Measurements from ENCODE around the gene SIAE. TPM values are rescaled to one million over a fixed set of nuclear protein-coding genes. Genes with fewer than 3 reads are reported as not detected.

Gene SIAE
- total RNA-seq, 2 experiments from 2014 or later, result 6.5 to 7.5 TPM

DNA sequence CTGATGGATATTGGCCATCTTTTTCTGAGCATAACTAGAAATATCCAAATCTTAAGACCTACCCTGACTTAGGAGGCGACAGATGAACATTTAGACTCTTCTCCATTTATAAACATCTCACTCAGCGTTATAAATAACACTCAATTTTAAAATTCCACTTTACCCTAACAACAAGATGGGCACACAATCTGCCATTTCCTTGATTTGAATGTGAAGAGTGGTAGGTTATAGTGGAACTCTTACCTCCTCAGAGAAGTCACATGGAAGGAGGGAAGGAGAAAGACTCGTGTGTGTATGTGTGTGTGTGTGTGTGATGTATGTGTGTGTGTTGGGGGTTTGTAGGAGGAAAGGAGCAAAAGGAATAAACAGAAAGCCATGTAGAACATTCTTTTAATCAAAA, 15.0 kb downstream of the SIAE start:
- Mint-ChIP-seq H3K27me3 (no peaks in the 10 kb centered on the region), H3K36me3 (ENCODE audit: low read depth) (no peaks in the 10 kb centered on the region), H3K4me3 (no peak overlapping the region), H3K9me3 (no peaks in the 10 kb centered on the region), H3K4me1 (no peaks in the 10 kb centered on the region), H3K27ac (no peak overlapping the region)
- ChIA-PET POLR2A (no interaction called here), CTCF (interaction anchor here (1.1 kb wide), 1 partner anchor 18 kb away, joined by 3 read pairs; no protein-coding TSS in a partner anchor)
- no peak for DNase-seq

DNA sequence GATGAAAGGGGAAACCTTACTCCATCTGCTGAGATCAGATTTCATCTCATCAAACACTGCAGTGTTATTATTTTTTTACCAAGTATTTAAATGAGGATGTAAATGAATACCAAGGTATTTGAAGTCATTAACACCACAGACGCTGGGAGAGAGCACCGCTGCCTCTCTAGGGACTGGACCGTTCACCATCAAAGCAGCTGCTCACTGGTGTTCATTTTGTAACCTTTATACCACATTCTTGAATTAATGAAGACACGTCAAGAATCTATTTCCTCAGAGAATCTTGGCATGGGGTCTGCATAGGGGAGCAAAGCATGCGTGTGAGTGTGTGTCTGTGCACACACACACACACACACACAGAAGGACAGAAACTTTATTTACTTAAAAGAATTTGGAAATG, 15.6 kb downstream of the SIAE start:
- Mint-ChIP-seq H3K9me3 (no peaks in the 10 kb centered on the region), H3K27me3 (no peaks in the 10 kb centered on the region), H3K4me1 (no peaks in the 10 kb centered on the region), H3K36me3 (ENCODE audit: low read depth) (peaks cover 2% of the 10 kb centered on the region), H3K27ac (no peak overlapping the region), H3K4me3 (no peak overlapping the region)
- ChIA-PET POLR2A (no interaction called here), CTCF (no interaction called here)
- DNase-seq, result no peak

DNA sequence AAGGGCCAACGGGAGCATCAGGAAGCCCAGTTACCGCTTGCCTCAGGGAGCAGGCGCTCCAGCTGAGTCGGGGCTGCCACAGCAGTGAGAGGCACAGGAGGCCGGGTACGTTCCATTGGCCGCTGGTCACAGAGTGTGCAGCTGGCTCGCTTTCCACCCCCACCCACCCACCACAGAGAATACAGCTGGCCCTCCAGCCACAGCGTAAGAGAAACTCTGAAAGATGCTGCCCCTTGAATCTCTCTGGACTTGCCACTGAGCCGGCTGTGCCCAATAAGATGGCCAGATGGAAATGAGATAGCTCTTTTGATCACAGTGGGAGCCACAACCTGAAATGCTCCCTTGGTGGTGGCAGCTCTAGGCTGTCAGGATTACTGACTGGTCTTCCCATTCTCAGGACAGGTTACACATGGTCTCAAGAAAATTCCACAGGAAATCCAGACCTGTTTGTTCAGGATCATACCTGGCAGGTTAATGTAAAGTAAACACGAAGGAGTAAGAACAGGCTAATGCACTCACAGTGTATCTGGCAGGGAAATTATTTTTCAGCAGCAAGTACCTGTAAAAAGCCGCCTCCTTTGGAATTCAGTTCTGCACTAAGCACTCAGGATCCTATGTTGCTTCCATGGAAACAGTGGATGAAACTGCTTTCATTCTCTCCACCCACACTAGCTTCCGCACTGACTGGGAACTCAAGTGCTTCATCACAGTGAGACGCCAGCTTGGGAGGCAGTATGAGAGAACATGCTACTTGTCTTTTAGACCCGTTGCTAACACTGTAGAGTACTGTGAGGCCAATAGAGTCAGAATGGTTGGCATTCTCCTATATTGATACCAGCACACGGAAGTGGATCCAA, 16.5 kb downstream of the SIAE start:
- no peak for DNase-seq

DNA sequence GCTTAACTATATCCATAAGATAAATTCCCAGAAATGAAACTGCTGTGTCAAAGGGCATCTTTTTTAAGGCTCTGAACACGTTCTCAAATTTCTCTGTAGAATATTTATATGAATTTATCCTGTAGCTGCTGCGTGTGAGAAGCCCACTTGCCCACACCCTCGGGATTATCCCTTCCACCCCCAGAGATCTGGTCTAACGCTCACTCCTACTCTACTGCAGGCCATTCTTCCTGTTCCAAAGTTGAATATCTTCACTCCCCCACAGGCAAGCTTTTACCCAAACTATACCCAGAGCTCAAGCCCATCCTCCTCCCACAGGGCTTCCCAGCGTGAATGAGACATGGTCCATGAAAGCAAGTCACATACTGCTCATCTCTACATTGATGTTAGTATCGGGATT, 24.9 kb downstream of the SIAE start:
- DNase-seq, result no peak
- H3K4me3 Mint-ChIP-seq, result no peak overlapping the region
- ChIA-PET CTCF (interaction anchor here (0.6 to 1.6 kb wide), 2 partner anchors 23 to 131 kb away, joined by 4 read pairs; no protein-coding TSS in a partner anchor), POLR2A (no interaction called here)
- peaks cover 2% of the 10 kb centered on the region for H3K36me3 Mint-ChIP-seq (ENCODE audit: low read depth)
- H3K27ac Mint-ChIP-seq, result no peak overlapping the region
- H3K4me1 Mint-ChIP-seq, result no peaks in the 10 kb centered on the region
- H3K27me3 Mint-ChIP-seq, result no peaks in the 10 kb centered on the region
- H3K9me3 Mint-ChIP-seq, result no peaks in the 10 kb centered on the region

More for the DNA sequence above, 16.5 kb downstream of the SIAE start:
- no peaks in the 10 kb centered on the region for H3K27me3 Mint-ChIP-seq
- no peaks in the 10 kb centered on the region for H3K9me3 Mint-ChIP-seq
- ChIA-PET CTCF (interaction anchor here (1.3 kb wide), 1 partner anchor 179 kb away, joined by 3 read pairs; no protein-coding TSS in a partner anchor), POLR2A (interaction anchor here (0.6 kb wide), 1 partner anchor 34 kb away, joined by 3 read pairs; no protein-coding TSS in a partner anchor)
- H3K4me1 Mint-ChIP-seq, result no peaks in the 10 kb centered on the region
- no peak overlapping the region for H3K4me3 Mint-ChIP-seq
- H3K36me3 Mint-ChIP-seq (ENCODE audit: low read depth), result peaks cover 2% of the 10 kb centered on the region
- H3K27ac Mint-ChIP-seq, result no peak overlapping the region

DNA sequence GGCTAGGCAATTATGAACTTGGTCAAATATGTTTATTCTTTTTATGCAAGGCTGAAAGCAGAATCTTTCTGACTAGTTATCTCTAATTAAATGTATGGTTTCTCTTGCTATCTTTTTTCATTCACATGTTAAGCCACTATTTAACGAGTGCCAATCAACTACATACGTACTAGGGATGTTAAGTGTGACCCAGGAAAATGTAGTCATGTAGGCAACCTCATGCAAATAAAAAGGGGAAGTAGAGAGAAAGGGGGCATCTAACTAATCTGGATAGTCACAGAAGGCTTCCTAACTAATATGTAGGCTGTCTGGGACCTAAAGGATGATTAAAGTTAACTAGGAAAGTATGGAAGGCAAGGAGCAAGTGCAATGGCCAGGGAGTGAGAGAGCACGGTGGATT, 27.4 kb downstream of the SIAE start:
- Mint-ChIP-seq H3K27me3 (no peaks in the 10 kb centered on the region), H3K27ac (no peak overlapping the region), H3K4me3 (no peak overlapping the region), H3K4me1 (no peaks in the 10 kb centered on the region), H3K36me3 (ENCODE audit: low read depth) (no peaks in the 10 kb centered on the region), H3K9me3 (no peaks in the 10 kb centered on the region)
- DNase-seq, result no peak
- ChIA-PET POLR2A (no interaction called here), CTCF (no interaction called here)

DNA sequence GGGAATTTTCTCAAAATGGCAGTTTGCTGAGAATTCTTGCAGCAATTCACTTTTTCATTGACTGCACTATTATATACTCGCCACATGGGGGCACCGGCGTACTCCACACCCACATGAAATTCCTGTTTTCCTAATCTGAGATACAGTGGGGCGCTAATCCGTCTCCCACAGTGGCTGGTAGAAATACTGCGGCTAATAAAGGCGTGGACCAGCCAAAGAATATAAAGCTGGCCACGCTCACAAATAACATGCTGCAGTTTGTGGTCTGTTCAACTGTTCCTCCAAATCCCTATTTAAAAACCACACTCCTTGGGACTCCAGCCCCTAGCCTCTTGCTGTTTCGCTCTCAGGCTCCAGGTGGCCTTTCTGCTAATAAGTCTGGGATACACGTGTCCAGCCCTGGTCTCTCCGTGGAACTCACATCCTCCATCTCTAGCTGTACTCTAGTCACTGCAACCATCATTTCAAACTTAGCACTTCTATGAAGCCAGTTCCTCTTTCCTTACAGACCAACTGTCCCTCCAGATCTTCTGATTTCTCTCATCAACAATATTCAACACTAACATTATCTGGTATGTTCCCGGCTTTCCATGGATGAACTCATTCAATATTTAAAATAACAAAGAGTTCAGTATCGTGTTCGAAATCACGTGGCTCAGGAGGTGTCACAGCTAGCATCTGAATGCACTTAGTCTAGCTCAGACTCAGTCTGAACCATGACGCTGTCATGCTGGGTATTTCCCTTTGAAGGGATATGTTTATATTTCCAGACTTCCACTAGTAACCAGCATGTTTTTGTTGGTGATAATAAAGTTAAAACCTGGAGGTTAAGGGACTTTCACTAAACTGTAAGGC, 28.9 kb downstream of the SIAE start:
- POLR2A ChIA-PET, result no interaction called here
- H3K4me1 Mint-ChIP-seq, result no peaks in the 10 kb centered on the region
- H3K4me3 Mint-ChIP-seq, result no peak overlapping the region
- CTCF ChIA-PET, result interaction anchor here (0.8 to 0.9 kb wide), 5 partner anchors 22 to 479 kb away, joined by 3 read pairs; partner anchors contain the start of gene TBRG1
- peaks cover 3% of the 10 kb centered on the region for H3K36me3 Mint-ChIP-seq (ENCODE audit: low read depth)
- no peaks in the 10 kb centered on the region for H3K9me3 Mint-ChIP-seq
- peak; percentile 23 for DNase-seq
- H3K27me3 Mint-ChIP-seq, result no peaks in the 10 kb centered on the region
- no peak overlapping the region for H3K27ac Mint-ChIP-seq

DNA sequence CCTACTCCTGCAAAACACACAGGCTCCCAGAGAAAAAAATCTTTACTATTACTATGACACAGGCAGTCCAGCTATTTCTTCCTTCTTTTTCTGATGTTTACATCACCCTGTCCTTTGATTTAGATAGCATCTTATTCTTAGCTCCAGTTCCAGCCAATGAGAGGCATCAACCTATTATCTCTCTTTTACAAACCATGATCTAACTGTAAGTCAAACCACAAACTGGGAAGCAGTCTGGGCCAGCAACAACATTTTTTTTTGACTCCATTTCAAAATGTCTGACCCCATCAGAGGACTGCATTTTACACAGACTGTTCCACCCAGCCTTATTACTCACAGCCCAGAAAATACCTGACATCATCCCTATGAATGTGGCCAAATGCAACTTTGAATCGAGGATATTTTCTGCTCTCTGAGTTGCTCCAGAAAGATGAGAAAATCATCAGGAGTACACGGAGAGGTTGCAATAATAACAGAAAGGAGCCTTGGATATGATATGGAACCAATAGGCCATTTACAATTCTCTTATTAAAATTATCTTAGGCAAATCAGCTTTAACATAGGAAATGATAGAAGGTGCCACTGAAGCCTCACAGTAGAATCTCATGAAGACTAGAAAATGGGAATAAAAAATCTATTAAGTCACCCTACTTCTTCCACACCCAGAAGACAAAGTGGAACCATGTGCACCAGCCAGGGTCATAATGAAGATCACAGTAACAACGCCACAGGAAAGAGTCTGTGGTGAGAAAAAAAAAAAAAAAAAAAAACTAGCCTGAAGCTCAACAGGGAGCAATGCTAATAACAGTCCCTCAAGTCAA, 29.7 kb downstream of the SIAE start:
- POLR2A ChIA-PET, result no interaction called here
- DNase-seq, result no peak
- H3K36me3 Mint-ChIP-seq (ENCODE audit: low read depth), result peaks cover 4% of the 10 kb centered on the region
- CTCF ChIA-PET, result interaction anchor here (0.9 to 2.4 kb wide), 5 partner anchors 14 to 202 kb away, joined by 3 to 11 read pairs (median 3); no protein-coding TSS in a partner anchor
- H3K4me1 Mint-ChIP-seq, result no peaks in the 10 kb centered on the region
- H3K4me3 Mint-ChIP-seq, result no peak overlapping the region
- H3K27ac Mint-ChIP-seq, result no peak overlapping the region
- no peaks in the 10 kb centered on the region for H3K27me3 Mint-ChIP-seq
- no peaks in the 10 kb centered on the region for H3K9me3 Mint-ChIP-seq

DNA sequence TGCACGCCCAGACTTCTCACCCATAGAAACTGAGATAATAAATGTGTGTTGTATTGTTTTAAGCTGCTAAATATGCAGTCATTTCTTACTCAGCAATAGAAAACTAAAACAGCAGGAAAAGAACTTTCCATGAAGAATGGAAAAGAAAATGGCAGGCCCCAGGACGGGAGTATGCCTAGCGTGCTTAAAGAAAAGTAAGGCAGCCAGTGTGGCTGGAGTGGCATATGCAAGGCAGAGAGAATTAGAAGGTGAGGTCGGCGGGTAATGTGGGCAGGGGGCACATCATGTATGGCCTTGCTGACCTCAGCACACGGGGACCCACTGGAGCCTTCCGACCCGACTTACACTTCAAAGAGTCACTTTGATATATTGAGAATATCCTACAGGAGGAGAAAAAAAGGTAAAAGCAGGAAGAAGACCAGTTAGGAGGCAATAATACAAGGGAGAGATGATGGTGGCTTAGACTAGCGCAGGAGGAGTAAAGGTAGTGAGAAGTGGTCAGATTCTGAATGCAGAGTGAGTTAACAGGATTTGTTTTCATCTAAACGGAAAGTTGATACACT, 30.4 kb downstream of the SIAE start:
- Mint-ChIP-seq H3K36me3 (ENCODE audit: low read depth) (peaks cover 10% of the 10 kb centered on the region), H3K27me3 (no peaks in the 10 kb centered on the region), H3K9me3 (no peaks in the 10 kb centered on the region), H3K27ac (no peak overlapping the region), H3K4me1 (no peaks in the 10 kb centered on the region), H3K4me3 (no peak overlapping the region)
- ChIA-PET POLR2A (no interaction called here), CTCF (interaction anchor here (0.9 to 2.4 kb wide), 4 partner anchors 13 to 202 kb away, joined by 3 to 11 read pairs (median 4); no protein-coding TSS in a partner anchor)
- no peak for DNase-seq

DNA sequence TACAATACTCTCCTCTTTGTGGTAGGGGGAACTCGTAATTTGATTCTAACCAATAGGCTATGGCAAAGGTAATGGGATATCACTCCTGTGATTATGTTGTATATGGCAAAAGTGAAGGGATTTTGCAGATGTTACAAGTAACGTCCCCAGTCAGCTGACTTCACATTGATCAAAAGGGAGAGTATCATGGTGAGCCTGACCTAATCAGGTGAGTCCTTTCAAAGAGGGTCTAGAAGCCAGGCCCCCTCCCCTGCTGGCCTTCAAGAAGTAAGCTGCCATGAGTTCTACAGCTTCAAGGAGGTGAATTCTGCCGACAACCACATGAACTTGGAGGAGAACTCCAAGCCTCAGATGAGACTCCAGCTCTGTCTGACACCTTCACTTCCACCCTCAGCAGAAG, 30.9 kb downstream of the SIAE start:
- POLR2A ChIA-PET, result no interaction called here
- CTCF ChIA-PET, result interaction anchor here (2.3 to 2.4 kb wide), 2 partner anchors 13 to 26 kb away, joined by 6 to 11 read pairs; no protein-coding TSS in a partner anchor
- H3K9me3 Mint-ChIP-seq, result no peaks in the 10 kb centered on the region

DNA sequence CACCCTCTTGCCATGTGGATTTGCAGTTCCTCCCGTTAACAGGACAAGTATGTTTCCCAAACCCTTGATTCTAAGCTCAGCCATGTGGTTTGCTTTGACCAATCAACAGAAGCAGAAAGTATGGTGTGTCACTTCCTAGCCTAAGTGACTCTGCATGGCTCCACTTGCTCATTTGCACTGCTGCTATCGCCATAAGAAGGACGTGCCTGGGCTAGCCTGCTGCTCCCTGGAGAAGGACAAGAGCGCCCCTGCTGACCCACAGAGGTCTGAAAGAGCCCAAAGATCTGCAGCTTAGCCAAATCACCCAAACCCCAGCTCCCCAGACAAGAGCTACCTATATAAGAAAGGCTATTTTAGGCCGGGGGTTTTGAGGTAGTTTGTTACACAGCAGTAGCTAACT, 32.9 kb downstream of the SIAE start:
- Mint-ChIP-seq H3K27me3 (no peaks in the 10 kb centered on the region), H3K4me3 (no peak overlapping the region), H3K4me1 (no peaks in the 10 kb centered on the region), H3K9me3 (no peaks in the 10 kb centered on the region), H3K36me3 (ENCODE audit: low read depth) (peaks cover 26% of the 10 kb centered on the region), H3K27ac (no peak overlapping the region)
- ChIA-PET POLR2A (no interaction called here), CTCF (interaction anchor here (0.7 to 2.2 kb wide), 5 partner anchors 16 to 122 kb away, joined by 3 to 6 read pairs (median 3); no protein-coding TSS in a partner anchor)
- DNase-seq, result no peak

More for the DNA sequence above, 30.9 kb downstream of the SIAE start:
- H3K27ac Mint-ChIP-seq, result no peak overlapping the region
- H3K4me3 Mint-ChIP-seq, result no peak overlapping the region
- H3K27me3 Mint-ChIP-seq, result no peaks in the 10 kb centered on the region
- H3K36me3 Mint-ChIP-seq (ENCODE audit: low read depth), result peaks cover 13% of the 10 kb centered on the region
- no peak for DNase-seq
- no peaks in the 10 kb centered on the region for H3K4me1 Mint-ChIP-seq

DNA sequence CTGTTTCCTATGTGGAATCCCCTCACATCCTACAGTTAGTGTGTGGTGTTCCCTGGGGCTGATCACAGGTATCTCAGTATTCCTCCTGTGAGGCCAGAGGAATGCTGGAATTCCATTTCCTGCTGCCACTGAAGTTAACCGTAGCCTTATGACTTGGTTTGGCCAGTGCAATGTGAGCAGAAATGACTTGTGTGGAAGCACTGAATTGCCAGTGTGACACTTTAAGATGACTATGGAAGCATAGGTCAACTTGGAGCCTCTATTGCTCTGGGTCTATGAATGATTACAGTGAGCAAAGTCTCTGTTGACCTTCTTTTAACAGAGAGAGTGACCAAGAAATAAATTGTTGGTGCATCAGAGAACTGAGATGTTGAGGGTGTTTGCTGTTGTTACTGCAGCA, 34.4 kb downstream of the SIAE start:
- no peaks in the 10 kb centered on the region for H3K9me3 Mint-ChIP-seq
- no peak for DNase-seq
- no peak overlapping the region for H3K4me3 Mint-ChIP-seq
- ChIA-PET POLR2A (no interaction called here), CTCF (interaction anchor here (1.0 to 2.2 kb wide), 4 partner anchors 9 to 30 kb away, joined by 3 to 6 read pairs (median 4); no protein-coding TSS in a partner anchor)
- no peaks in the 10 kb centered on the region for H3K27me3 Mint-ChIP-seq
- H3K4me1 Mint-ChIP-seq, result no peaks in the 10 kb centered on the region
- H3K27ac Mint-ChIP-seq, result no peak overlapping the region
- H3K36me3 Mint-ChIP-seq (ENCODE audit: low read depth), result peaks cover 26% of the 10 kb centered on the region

DNA sequence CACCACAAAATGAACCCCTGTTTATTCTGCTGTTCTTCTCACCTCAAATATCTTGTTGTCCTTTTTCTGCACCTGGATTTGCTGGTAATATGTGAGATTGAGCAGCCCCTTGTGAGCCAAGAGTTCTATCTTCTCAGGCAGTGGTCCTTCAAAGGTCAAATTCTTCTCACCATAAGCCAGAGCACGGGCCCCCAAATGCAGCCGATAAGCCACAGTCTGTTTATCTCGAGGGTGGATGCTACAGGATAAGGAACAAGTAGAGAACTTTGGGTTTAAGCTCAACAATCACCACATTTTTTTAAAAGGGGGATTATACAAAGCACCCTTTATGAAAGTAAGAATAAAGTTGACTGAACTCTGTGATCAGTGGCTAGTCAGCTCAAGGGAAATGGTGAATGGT, 35.0 kb downstream of the SIAE start:
- CTCF ChIA-PET, result interaction anchor here (1.3 kb wide), 2 partner anchors 13 to 16 kb away, joined by 4 read pairs; no protein-coding TSS in a partner anchor
- Mint-ChIP-seq H3K27me3 (no peaks in the 10 kb centered on the region), H3K27ac (no peak overlapping the region), H3K9me3 (no peaks in the 10 kb centered on the region), H3K36me3 (ENCODE audit: low read depth) (peaks cover 30% of the 10 kb centered on the region), H3K4me1 (no peaks in the 10 kb centered on the region), H3K4me3 (no peak overlapping the region)
- POLR2A ChIA-PET, result no interaction called here
- DNase-seq, result no peak

Measured in activated CD4-positive, alpha-beta T cell treated with anti-CD3 and anti-CD28 coated beads, Interleukin-2, amount 10 ng/mL, durations not matched to agents 7 days and 5 days (primary cell).